BE2C (cell line): ENCODE data around the gene PPM1M.
A peak's percentile ranks its signal among the peaks of the same experiment; 100 is the strongest.

Experiments used
- DNase-seq: peaks from one replicate; pipeline ENCODE4 v3.0.0-alpha.2; 2020
- H3K27me3 ChIP-seq: fragments of 250-450 bp; sonication (Bioruptor Pico); 2 replicates; pipeline ENCODE4 v1.5.1; 2020; ENCODE audit warnings: mild to moderate bottlenecking
- H3K36me3 ChIP-seq: fragments of 250-450 bp; sonication (Bioruptor Pico); 2 replicates; pipeline ENCODE4 v1.5.1; 2020; ENCODE audit warnings: mild to moderate bottlenecking
- H3K4me1 ChIP-seq: fragments of 250-450 bp; sonication (Bioruptor Pico); 2 replicates; pipeline ENCODE4 v1.5.1; 2020
- H3K4me3 ChIP-seq: 2 replicates; pipeline ENCODE4 v1.5.1; 2011; ENCODE audit warnings: low read depth, low read length
- H3K9me3 ChIP-seq: fragments of 250-450 bp; sonication (Bioruptor Pico); 2 replicates; pipeline ENCODE4 v1.5.1; 2020
- TF ChIP-seq, protein P1 (sequence below): IDR thresholded peaks from 2 replicates; pipeline ENCODE4 v1.5.1; 2012; ENCODE audit warnings: mild to moderate bottlenecking, low read depth, low read length

Gene PPM1M

DNA sequence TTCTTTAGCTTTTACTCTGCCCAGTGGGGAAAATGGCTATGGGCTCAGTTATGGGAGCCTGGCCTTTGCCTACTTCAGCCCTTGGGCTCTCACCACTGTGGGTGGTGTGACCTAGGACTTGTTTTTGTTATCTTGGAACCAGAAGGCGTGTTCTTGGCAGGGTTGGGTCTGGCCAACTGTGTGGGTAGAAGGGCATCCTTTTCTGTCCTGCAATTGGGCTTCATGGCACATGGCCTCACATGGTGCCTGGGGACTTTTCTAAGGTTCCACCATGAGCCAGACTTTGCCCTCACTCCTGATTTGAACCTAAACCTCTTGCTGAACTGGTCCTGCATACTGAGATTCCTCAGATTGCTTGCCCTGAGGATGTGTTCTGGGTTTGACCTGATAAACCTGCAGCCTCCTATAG, 43.8 kb downstream of the PPM1M start:
- no peaks in the 10 kb centered on the region for H3K36me3 ChIP-seq
- H3K27me3 ChIP-seq: no peaks in the 10 kb centered on the region
- TF ChIP-seq, protein P1, sequence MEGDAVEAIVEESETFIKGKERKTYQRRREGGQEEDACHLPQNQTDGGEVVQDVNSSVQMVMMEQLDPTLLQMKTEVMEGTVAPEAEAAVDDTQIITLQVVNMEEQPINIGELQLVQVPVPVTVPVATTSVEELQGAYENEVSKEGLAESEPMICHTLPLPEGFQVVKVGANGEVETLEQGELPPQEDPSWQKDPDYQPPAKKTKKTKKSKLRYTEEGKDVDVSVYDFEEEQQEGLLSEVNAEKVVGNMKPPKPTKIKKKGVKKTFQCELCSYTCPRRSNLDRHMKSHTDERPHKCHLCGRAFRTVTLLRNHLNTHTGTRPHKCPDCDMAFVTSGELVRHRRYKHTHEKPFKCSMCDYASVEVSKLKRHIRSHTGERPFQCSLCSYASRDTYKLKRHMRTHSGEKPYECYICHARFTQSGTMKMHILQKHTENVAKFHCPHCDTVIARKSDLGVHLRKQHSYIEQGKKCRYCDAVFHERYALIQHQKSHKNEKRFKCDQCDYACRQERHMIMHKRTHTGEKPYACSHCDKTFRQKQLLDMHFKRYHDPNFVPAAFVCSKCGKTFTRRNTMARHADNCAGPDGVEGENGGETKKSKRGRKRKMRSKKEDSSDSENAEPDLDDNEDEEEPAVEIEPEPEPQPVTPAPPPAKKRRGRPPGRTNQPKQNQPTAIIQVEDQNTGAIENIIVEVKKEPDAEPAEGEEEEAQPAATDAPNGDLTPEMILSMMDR: no peak
- no peak for DNase-seq
- no peaks in the 10 kb centered on the region for H3K4me1 ChIP-seq
- no peaks in the 10 kb centered on the region for H3K9me3 ChIP-seq
- H3K4me3 ChIP-seq: no peak overlapping the region

DNA sequence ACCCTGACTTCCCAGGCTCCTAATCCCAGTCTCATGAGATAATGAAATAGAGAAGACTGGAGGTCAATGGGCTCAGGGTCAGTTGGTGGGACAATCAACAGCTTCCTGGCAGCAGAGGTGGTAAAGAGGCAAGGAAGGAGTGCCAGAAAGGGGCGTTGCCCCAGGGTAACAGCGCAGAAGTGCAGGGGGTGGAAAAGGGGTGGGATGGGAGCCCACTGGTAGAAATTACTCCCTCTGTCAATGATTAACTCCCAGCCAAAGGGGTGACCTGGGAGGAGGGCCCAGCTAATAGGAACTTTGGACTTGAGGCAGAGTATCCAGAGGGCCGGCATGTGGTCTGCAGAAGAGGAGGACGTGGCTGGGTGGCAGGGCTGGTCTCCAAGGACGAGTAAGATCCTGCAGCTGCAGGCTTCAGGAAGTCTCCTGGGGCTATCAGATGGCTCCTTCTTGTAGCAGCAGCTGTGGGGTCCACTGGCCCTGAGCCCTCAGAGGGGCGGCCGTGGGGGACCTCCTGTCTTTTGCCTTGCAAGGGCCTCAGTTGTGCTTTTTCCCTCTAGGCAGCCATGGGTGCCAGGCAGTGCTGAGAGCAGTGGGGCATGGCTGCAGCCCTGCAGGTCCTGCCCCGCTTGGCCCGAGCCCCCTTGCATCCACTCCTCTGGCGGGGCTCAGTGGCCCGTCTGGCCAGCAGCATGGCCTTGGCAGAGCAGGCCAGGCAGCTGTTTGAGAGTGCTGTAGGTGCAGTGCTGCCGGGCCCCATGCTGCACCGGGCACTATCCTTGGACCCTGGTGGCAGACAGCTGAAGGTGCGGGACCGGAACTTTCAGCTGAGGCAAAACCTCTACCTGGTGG, 44.4 kb downstream of the PPM1M start:
- DNase-seq: no peak
- H3K4me1 ChIP-seq: no peaks in the 10 kb centered on the region
- H3K36me3 ChIP-seq: no peaks in the 10 kb centered on the region
- no peak overlapping the region for H3K4me3 ChIP-seq
- TF ChIP-seq, protein P1: no peak
- no peaks in the 10 kb centered on the region for H3K9me3 ChIP-seq
- no peaks in the 10 kb centered on the region for H3K27me3 ChIP-seq

DNA sequence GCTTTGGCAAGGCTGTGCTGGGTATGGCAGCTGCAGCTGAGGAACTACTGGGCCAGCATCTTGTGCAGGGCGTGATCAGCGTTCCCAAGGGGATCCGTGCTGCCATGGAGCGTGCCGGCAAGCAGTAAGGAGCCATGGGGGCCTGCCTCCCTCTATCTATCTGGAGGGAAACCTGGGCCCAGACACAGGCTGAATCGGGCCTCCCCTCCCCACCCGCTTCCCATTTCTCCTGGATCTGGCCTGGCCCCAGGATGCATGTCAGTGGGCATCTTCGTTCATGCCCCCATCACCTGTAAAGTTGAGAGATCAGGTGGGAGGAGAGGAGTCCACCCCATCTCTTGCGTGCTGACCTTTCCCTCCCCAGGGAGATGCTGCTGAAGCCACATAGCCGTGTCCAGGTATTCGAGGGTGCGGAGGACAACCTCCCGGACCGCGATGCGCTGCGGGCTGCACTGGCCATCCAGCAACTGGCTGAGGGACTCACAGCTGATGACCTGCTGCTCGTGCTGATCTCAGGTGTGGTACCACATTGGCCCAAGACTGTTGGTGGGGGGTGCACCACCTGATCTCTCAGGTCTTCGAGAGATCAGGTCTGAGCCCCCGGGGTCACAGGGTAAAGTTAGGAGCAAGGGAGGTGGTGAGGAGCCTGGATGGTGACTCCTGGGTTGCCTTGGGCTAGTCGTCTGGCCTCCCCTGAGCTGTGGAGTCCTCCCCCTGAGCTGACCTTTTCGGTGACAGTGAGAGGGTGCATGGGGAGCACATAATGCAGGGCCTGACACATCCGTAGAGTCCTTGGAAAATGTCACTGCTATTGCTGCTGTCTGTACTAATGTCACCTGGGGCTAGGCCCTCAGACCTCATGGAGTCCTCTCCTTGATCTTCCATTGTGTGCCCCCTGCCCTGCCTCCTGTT, 45.3 kb downstream of the PPM1M start:
- no peak for DNase-seq
- Histone ChIP-seq H3K36me3 (no peaks in the 10 kb centered on the region), H3K4me1 (no peaks in the 10 kb centered on the region), H3K9me3 (no peaks in the 10 kb centered on the region), H3K4me3 (no peak overlapping the region), H3K27me3 (no peaks in the 10 kb centered on the region)
- TF ChIP-seq, protein P1: no peak

DNA sequence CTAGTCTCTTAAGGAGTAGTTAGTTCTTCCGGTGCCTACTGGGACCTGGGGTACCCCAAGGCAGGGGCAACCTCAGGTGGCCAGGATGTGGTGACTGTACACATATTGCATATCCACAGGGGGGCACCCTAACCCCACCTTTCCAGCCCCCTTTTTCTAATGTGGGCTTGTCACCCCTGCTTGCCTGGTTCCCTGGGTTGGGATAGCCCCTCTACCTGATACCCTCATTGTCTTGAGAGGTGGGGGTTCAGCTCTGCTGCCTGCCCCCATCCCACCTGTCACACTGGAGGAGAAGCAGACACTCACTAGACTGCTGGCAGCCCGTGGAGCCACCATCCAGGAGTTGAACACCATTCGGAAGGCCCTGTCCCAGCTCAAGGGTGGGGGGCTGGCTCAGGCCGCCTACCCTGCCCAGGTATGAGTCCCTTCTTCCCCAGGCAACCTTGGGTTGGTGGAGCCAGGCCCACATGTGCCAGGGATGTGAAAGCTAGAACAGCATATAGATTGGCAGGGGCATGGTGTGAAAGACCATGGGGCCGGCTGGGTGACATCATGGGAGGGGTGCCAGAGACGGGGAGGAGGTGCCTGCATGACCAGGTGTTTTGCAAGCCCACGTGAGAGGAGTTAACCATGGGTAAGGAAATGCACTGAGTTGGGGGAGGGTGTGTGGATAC, 46.1 kb downstream of the PPM1M start:
- TF ChIP-seq, protein P1: peak; percentile 46
- Histone ChIP-seq H3K9me3 (no peaks in the 10 kb centered on the region), H3K4me1 (no peaks in the 10 kb centered on the region), H3K36me3 (no peaks in the 10 kb centered on the region), H3K4me3 (no peak overlapping the region), H3K27me3 (no peaks in the 10 kb centered on the region)
- DNase-seq: peak; percentile 51

DNA sequence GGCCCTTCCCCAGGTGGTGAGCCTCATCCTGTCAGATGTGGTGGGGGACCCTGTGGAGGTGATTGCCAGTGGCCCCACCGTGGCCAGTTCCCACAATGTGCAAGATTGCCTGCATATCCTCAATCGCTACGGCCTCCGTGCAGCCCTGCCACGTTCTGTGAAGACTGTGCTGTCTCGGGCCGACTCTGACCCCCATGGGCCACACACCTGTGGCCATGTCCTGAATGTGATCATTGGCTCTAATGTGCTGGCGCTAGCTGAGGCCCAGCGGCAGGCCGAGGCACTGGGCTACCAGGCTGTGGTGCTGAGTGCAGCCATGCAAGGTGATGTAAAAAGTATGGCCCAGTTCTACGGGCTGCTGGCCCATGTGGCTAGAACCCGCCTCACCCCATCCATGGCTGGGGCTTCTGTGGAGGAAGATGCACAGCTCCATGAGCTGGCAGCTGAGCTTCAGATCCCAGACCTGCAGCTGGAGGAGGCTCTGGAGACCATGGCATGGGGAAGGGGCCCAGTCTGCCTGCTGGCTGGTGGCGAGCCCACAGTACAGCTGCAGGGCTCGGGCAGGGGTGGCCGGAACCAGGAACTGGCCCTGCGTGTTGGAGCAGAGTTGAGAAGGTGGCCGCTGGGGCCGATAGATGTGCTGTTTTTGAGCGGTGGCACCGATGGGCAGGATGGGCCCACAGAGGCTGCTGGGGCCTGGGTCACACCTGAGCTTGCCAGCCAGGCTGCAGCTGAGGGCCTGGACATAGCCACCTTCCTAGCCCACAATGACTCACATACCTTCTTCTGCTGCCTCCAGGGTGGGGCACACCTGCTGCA, 46.9 kb downstream of the PPM1M start:
- no peak for DNase-seq
- Histone ChIP-seq H3K36me3 (no peaks in the 10 kb centered on the region), H3K27me3 (no peaks in the 10 kb centered on the region), H3K4me3 (no peak overlapping the region), H3K4me1 (no peaks in the 10 kb centered on the region), H3K9me3 (no peaks in the 10 kb centered on the region)
- TF ChIP-seq, protein P1: no peak
